K562 (cell line): ENCODE data around the gene GLIS1. TPM values are rescaled to one million over a fixed set of nuclear protein-coding genes. Genes with fewer than 3 reads are reported as not detected.

Experiments
- ATAC-seq: fragments of 200-7000 bp; cut with Tn5 transposase; 3 replicates; pipeline ENCODE4 v1.9.1; 2020; ENCODE audit warnings: moderate library complexity
- BruUV-seq: library from RNA; stranded (reverse); fragments of 400-500 nt; replicated peaks from 2 replicates; lab custom pipeline; 2021; lab: Mats Ljungman, UMichigan
- CTCF ChIA-PET: fragments of 300-600 bp; formaldehyde crosslinking; extraction: SDS; loops from one replicate; lab custom pipeline; 2021; ENCODE audit warnings: low intra/inter-chr PET ratio; lab: Yijun Ruan, JAX
- POLR2A ChIA-PET: fragments of 300-600, 350-650 bp; sonication (Branson Sonifier 250); formaldehyde crosslinking; extraction: SDS; loops from one replicate; lab custom pipeline; 2021; ENCODE audit warnings: antibody characterized with exemption, inconsistent platforms; lab: Yijun Ruan, JAX
- DNase-seq, 4 experiments: peaks; one replicate each; pipeline versions ENCODE4 v3.0.0 to v3.0.0-alpha.2; 2011 to 2018; ENCODE audit warnings: low spot score in 3 of 4, mixed read lengths in 3 of 4; ENCODE audit errors: extremely low read depth in 1 of 4
- FAIRE-seq: peaks from 2 replicates; lab custom pipeline; 2011; peaks lifted over from hg19 to GRCh38; lab: Jason Lieb, UNC
- H2AFZ ChIP-seq: 2 replicates; pipeline ENCODE4 v1.6.0; 2011; ENCODE audit warnings: low read depth, low read length, control low read depth, inconsistent platforms
- H3K27ac ChIP-seq: fragments of 200-600 bp; 3 replicates; pipeline ENCODE4 v1.8.0; 2011; ENCODE audit warnings: low read depth, mild to moderate bottlenecking, control low read depth, inconsistent platforms, low read length, moderate library complexity, mixed read lengths; ENCODE audit errors: extremely low read depth
- H3K27me3 ChIP-seq, 2 experiments: fragments of 300-600 bp in 1 of 2; 2 replicates in 1 of 2; 3 replicates in 1 of 2; pipeline versions ENCODE4 v1.6.0 to v1.8.0; 2011; ENCODE audit warnings: inconsistent platforms in 2 of 2, low read length in 2 of 2, mild to moderate bottlenecking in 1 of 2, mixed read lengths in 1 of 2, moderate library complexity in 1 of 2; ENCODE audit not compliant: control insufficient read depth in 2 of 2, insufficient read depth in 2 of 2
- H3K36me3 ChIP-seq: fragments of 300-600 bp; 3 replicates; pipeline ENCODE4 v1.8.0; 2011; ENCODE audit warnings: mild to moderate bottlenecking, low read length, inconsistent platforms; ENCODE audit not compliant: control insufficient read depth, insufficient read depth
- H3K4me1 ChIP-seq, 2 experiments: fragments of 200-600 bp in 1 of 2; replicated peaks in 1 of 2; 2 replicates in 1 of 2; 3 replicates in 1 of 2; pipeline versions ENCODE4 v1.5.1 to v1.8.0; 2011; ENCODE audit warnings: inconsistent platforms in 2 of 2, low read length in 2 of 2, mild to moderate bottlenecking in 1 of 2, mixed read lengths in 1 of 2, moderate library complexity in 1 of 2; ENCODE audit not compliant: control insufficient read depth in 2 of 2, insufficient read depth in 2 of 2
- H3K4me2 ChIP-seq: 2 replicates; pipeline ENCODE4 v1.6.1; 2011; ENCODE audit warnings: low read length, control low read depth, inconsistent platforms, mixed read lengths; ENCODE audit not compliant: insufficient read depth
- H3K4me3 ChIP-seq: fragments of 200-600 bp; sonication (generic), shearing (Covaris generic); 2 replicates; pipeline ENCODE4 v1.5.1; 2016; ENCODE audit warnings: control low read depth, inconsistent platforms
- H3K79me2 ChIP-seq: fragments of 200-600 bp; 3 replicates; pipeline ENCODE4 v1.8.0; 2011; ENCODE audit warnings: low read length, inconsistent platforms; ENCODE audit not compliant: control insufficient read depth, insufficient read depth
- H3K9ac ChIP-seq, 2 experiments: 2 replicates each; pipeline versions ENCODE4 v1.6.0 to v1.6.1; 2011; ENCODE audit warnings: low read depth in 2 of 2, low read length in 2 of 2, control low read depth in 1 of 2, inconsistent platforms in 1 of 2, mild to moderate bottlenecking in 1 of 2, mixed read lengths in 1 of 2; ENCODE audit not compliant: insufficient read depth in 1 of 2
- H3K9me1 ChIP-seq: one replicate; pipeline ENCODE4 v1.6.0; 2011; ENCODE audit warnings: inconsistent platforms, mild to moderate bottlenecking, low read length, moderate library complexity; ENCODE audit not compliant: control insufficient read depth, insufficient read depth
- H3K9me3 ChIP-seq: replicated peaks from 2 replicates; pipeline ENCODE4 v1.5.1; 2011; ENCODE audit warnings: low read depth, low read length, inconsistent platforms; ENCODE audit not compliant: control insufficient read depth, insufficient read depth
- H4K20me1 ChIP-seq: replicated peaks from 2 replicates; pipeline ENCODE4 v1.6.1; 2011; ENCODE audit warnings: low read length, inconsistent platforms, mixed read lengths; ENCODE audit not compliant: control insufficient read depth, insufficient read depth
- CXXC5 ChIP-seq: fragments of 250-450 bp; sonication (Bioruptor Pico); IDR thresholded peaks from 2 replicates; pipeline ENCODE4 v1.8.0; 2022; ENCODE audit warnings: inconsistent platforms, mild to moderate bottlenecking, moderate library complexity
- NCOA2 ChIP-seq, 2 experiments: fragments of 450-650 bp; IDR thresholded peaks; 2 replicates each; pipeline ENCODE4 v1.6.1; 2018; ENCODE audit warnings: mild to moderate bottlenecking in 2 of 2, moderate library complexity in 1 of 2; ENCODE audit not compliant: partially characterized antibody in 2 of 2
- NR0B1 ChIP-seq: fragments of 450-650 bp; IDR thresholded peaks from one replicate; pipeline ENCODE4 v1.6.1; 2018; ENCODE audit warnings: mild to moderate bottlenecking, moderate library complexity; ENCODE audit not compliant: partially characterized antibody
- SMARCE1 ChIP-seq: fragments of 450-650 bp; IDR thresholded peaks from 2 replicates; pipeline ENCODE4 v1.7.1; 2016; ENCODE audit warnings: mild to moderate bottlenecking
- WHSC1 ChIP-seq: IDR thresholded peaks from one replicate; pipeline ENCODE4 v1.6.1; 2012; ENCODE audit warnings: low read length, control low read depth, inconsistent platforms
- ZFP91 ChIP-seq: sonication (generic); formaldehyde crosslinking; IDR thresholded peaks from 2 replicates; pipeline ENCODE4 v1.8.0; 2022; ENCODE audit warnings: mild to moderate bottlenecking, missing genetic modification reagents
- ZNF133 ChIP-seq: fragments of 250-450 bp; sonication (Bioruptor Pico); IDR thresholded peaks from 2 replicates; pipeline ENCODE4 v1.4.0; 2020; ENCODE audit warnings: mild to moderate bottlenecking
- ZNF445 ChIP-seq: fragments of 250-450 bp; sonication (Bioruptor Pico); IDR thresholded peaks from 2 replicates; pipeline ENCODE4 v1.4.0; 2020; ENCODE audit warnings: low read depth, mild to moderate bottlenecking, moderate library complexity
- WGBS: fragments of 100-300 bp; shearing (Covaris generic); methylation state at CpG from one replicate; pipeline ENCODE4 v1.1.6; 2016; ENCODE audit warnings: low coverage, mixed read lengths; ENCODE audit not compliant: insufficient coverage; ENCODE audit errors: missing lambda C conversion rate; 5-methylcytosine and 5-hydroxymethylcytosine counted together
- in situ Hi-C: fragments of 300-500 bp; cut with MboI; formaldehyde crosslinking; loops from 4 replicates; pipeline ENCODE4 v1.15.0; 2018; ENCODE audit warnings: inconsistent platforms, mixed read lengths
- intact Hi-C: fragments of 100-400 bp; cut with micrococcal nuclease; formaldehyde crosslinking; loops from 2 replicates; pipeline ENCODE4 v1.14.2; 2022
- polyA plus RNA-seq, 8 experiments: library from polyadenylated mRNA; depleted of rRNA in 4 of 8; stranded (reverse) in 5 of 8; unstranded in 3 of 8; fragments of >200 nt; fragmentation: Nextera tagmentation in 2 of 8; fragmentation: Illumina TruSeq in 1 of 8; extraction: Ambion mirVana in 2 of 8; extraction: Trizol in 1 of 8; gene quantifications; 2 replicates each; pipeline versions ENCODE4 v1.2.1 to v1.2.3, GENCODE V29; 2011 to 2014; ENCODE audit warnings: inconsistent platforms in 1 of 8, missing spikeins in 1 of 8
- total RNA-seq, 7 experiments: library from RNA; depleted of rRNA in 6 of 7; stranded (reverse); fragments of >200 nt in 6 of 7; fragmentation: Illumina TruSeq in 2 of 7; extraction: Trizol in 2 of 7; gene quantifications; 2 replicates each; pipeline versions ENCODE4 v1.2.1 to v1.2.3, GENCODE V29; 2011 to 2021; ENCODE audit warnings: low replicate concordance in 1 of 7

GLIS1 gene
- total and polyA plus RNA-seq, 9 of the 15 experiments (the other 6 are each of a cell fraction or from before 2014, with no cell fraction given), result not detected

GRCh38 chr1:53575955-53576320, 163.0 kb downstream of the GLIS1 start:
- no peaks in the 10 kb centered on the region for H3K9me1 ChIP-seq
- CTCF ChIA-PET, result no interaction called here
- H3K9ac ChIP-seq, result no peak overlapping the region
- no peak overlapping the region for H2AFZ ChIP-seq
- no peak overlapping the region for H3K27ac ChIP-seq
- in situ Hi-C loops, result no loop called here
- DNase-seq (no peak), ATAC-seq (no peak)
- no TSS peak for BruUV-seq
- H3K79me2 ChIP-seq, result no peaks in the 10 kb centered on the region
- 0% methylated on average over 5 of the region's 5 CpGs for WGBS
- no peak for TF ChIP-seq ZNF133
- TF ChIP-seq SMARCE1, result no peak
- TF ChIP-seq NR0B1, result no peak
- no peak for TF ChIP-seq NCOA2 (IDR thresholded peaks at IDR 0.05; ENCODE audit: partially characterized antibody in 2 of 2)
- TF ChIP-seq WHSC1, result no peak
- no peak for TF ChIP-seq ZNF445 (CRISPR knock-in tag)
- no peak for TF ChIP-seq CXXC5 (CRISPR knock-in tag)
- no peak for TF ChIP-seq ZFP91 (CRISPR knock-in tag)
- TF ChIP-seq, all 486 proteins: peak for 0
- Histone ChIP-seq H3K27me3 (peaks cover 9 to 69% of the 10 kb centered on the region in 2 experiments; a peak in 4 of 5 replicates), H3K9me3 (no peaks in the 10 kb centered on the region), H3K4me3 (no peak overlapping the region), H3K4me1 (peaks cover 5 to 9% of the 10 kb centered on the region in 2 experiments; a peak in 4 of 5 replicates), H4K20me1 (peaks cover 9% of the 10 kb centered on the region; the same call in 1 of the 2 replicates), H3K36me3 (no peaks in the 10 kb centered on the region), H3K4me2 (no peak overlapping the region)
- intact Hi-C loops, result no loop called here
- POLR2A ChIA-PET, result no interaction called here
- no peak for FAIRE-seq
